Right atrium auricular region (tissue), 2 donors: ENCODE data around the gene MIOX. TPM values are rescaled to one million over a fixed set of nuclear protein-coding genes. Genes with fewer than 3 reads are reported as not detected.

Source experiments
- DNase-seq: peaks from one replicate; pipeline ENCODE4 v3.0.0-alpha.2; 2019; ENCODE audit warnings: low spot score
- H3K27ac ChIP-seq, 2 donors: fragments of 200-600 bp; sonication (generic); 1 replicate in 1 of 2; 2 replicates in 1 of 2; pipeline ENCODE4 v1.5.1; 2016 to 2019
- H3K27me3 ChIP-seq, 2 donors: fragments of 200-600 bp; sonication (generic); one replicate each; pipeline versions ENCODE4 v1.5.1 to v1.6.0; 2017 to 2019
- H3K36me3 ChIP-seq: fragments of 200-600 bp; sonication (generic); one replicate; pipeline ENCODE4 v1.5.1; 2016
- H3K4me1 ChIP-seq, 2 donors: fragments of 200-600 bp; sonication (generic); one replicate each; pipeline versions ENCODE4 v1.5.1 to v1.6.0; 2017 to 2019
- H3K4me3 ChIP-seq, 2 donors: fragments of 200-600 bp; sonication (generic); 1 replicate in 1 of 2; 2 replicates in 1 of 2; pipeline ENCODE4 v1.5.1; 2017 to 2019; ENCODE audit warnings: mild to moderate bottlenecking in 1 of 2, moderate library complexity in 1 of 2
- H3K9me3 ChIP-seq, 2 donors: fragments of 200-600 bp; sonication (generic); one replicate each; pipeline ENCODE4 v1.5.1; 2019
- total RNA-seq, 2 donors: library from RNA; depleted of rRNA; stranded (reverse); fragments of >200 nt; gene quantifications; one replicate each; pipeline ENCODE4 v1.1.0, GENCODE V29; 2016
- TF ChIP-seq, protein P1 (sequence below), 2 donors: fragments of 200-600 bp; sonication (generic); IDR thresholded peaks; one replicate each; pipeline ENCODE4 v1.5.1; 2019; ENCODE audit warnings: antibody characterized with exemption in 2 of 2

The MIOX gene
- total RNA-seq, 2 donors from 2014 or later = not detected

DNA sequence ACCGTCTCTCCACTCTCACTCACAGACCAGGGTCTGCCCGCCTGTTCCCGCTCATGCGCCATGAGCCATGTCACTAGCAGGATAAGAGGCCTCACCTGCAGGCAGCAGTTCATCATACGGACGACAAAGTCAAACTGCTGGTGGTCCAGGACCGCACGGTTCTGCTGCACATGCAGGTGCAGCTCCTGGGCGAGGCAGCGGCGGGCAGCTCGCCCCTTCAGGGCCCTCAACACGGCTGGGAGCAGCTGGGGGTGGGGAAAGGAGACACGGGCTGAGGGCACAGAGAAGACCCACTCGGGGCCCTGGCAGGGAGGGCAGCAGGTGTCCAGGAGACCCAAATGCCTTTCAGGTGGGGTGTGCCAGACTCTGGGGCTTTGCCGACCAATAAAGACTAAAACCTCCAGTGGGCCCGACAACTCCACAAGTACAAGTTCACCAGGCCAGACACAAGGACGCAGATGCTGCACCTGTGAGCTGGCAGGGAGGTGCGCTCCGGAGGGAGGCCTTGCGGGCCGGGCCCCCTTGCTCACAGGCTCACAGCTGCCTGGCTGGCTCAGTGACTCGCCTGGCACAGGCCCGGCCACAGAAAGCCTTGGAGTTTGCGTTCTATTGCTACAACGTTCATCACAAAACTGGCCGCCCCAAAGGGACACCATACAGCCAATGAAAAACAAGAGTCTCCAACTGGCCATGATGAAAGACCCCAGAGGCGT, 23.3 kb upstream of the MIOX start:
- TF ChIP-seq, protein P1, sequence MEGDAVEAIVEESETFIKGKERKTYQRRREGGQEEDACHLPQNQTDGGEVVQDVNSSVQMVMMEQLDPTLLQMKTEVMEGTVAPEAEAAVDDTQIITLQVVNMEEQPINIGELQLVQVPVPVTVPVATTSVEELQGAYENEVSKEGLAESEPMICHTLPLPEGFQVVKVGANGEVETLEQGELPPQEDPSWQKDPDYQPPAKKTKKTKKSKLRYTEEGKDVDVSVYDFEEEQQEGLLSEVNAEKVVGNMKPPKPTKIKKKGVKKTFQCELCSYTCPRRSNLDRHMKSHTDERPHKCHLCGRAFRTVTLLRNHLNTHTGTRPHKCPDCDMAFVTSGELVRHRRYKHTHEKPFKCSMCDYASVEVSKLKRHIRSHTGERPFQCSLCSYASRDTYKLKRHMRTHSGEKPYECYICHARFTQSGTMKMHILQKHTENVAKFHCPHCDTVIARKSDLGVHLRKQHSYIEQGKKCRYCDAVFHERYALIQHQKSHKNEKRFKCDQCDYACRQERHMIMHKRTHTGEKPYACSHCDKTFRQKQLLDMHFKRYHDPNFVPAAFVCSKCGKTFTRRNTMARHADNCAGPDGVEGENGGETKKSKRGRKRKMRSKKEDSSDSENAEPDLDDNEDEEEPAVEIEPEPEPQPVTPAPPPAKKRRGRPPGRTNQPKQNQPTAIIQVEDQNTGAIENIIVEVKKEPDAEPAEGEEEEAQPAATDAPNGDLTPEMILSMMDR (IDR thresholded peaks at IDR 0.05) = no peak
- no peaks in the 10 kb centered on the region for H3K9me3 ChIP-seq
- H3K4me1 ChIP-seq = peaks cover 0 to 3% of the 10 kb centered on the region in 2 donors
- no peaks in the 10 kb centered on the region for H3K27me3 ChIP-seq
- peaks cover 90% of the 10 kb centered on the region for H3K36me3 ChIP-seq
- no peak overlapping the region for H3K4me3 ChIP-seq
- no peak overlapping the region for H3K27ac ChIP-seq
- no peak for DNase-seq

DNA sequence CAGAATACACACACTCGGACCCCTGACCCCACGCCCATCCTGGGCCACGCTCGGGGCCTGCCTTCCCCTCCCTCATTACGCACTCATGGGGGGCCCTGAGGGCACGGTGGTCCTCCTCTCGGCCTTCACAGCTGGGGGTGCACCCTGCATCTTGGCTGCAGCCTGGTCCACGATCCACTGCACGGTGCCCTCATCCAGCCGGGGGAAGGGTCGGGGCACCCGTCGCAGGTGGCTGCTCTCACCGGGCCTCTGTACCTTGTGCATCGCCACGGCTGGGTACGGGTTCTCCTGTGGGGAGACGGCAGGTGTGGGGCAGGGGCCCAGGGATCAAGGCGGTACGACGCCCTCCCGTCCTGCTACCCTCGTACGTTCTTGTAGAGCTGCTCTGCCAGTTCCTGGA, 22.2 kb upstream of the MIOX start:
- no peak for DNase-seq
- Histone ChIP-seq H3K4me1 (peaks cover 0 to 13% of the 10 kb centered on the region in 2 donors), H3K4me3 (no peak overlapping the region), H3K27me3 (no peaks in the 10 kb centered on the region), H3K27ac (no peak overlapping the region), H3K36me3 (peaks cover 81% of the 10 kb centered on the region), H3K9me3 (no peaks in the 10 kb centered on the region)
- TF ChIP-seq, protein P1 (IDR thresholded peaks at IDR 0.05) = no peak

DNA sequence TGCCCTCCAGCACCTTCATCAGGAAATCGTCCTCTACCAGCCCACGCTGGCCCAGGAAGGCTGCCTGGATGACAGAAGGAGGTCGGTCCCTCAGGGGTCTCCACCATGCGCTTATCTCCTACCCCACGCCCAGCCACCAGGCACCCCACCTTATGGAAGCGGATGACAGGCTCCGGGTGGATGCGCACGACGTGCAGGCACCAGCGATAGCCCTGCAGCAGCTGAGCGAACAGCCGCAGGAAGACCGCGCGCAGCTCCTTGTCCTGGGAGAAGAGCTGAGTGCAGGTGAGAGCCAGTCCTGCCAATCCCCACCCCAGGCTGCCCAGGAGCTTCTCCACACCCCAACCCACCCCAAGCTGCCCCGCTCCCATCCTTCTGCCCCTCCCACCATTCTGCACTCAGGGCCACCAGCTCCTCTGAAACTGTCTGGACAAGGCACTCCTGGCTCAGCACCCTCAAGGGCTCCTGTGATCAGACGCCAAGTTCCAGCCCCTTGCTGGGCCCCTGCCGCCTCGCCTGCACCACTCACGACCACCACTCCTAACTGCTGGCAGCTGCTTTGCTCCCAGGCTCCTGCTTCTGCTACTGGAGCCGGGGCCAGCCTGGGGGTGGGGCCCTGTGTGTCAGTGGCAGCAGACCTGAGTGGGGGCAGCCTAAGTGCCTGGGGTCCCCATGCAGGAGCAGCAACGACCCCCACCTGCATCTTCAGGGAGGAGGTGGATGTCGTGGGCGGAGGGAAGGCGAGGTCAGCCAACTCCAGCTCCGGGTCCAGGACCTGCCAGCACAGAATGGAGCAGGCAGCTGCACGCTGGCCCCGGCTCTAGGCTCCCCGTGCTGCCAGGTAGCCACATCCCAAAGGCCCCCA, 21.4 kb upstream of the MIOX start:
- peaks cover 73% of the 10 kb centered on the region for H3K36me3 ChIP-seq
- no peaks in the 10 kb centered on the region for H3K9me3 ChIP-seq
- H3K4me1 ChIP-seq = peaks cover 0 to 22% of the 10 kb centered on the region in 2 donors
- H3K27ac ChIP-seq = no peak overlapping the region
- DNase-seq = no peak
- H3K27me3 ChIP-seq = no peaks in the 10 kb centered on the region
- TF ChIP-seq, protein P1 (IDR thresholded peaks at IDR 0.05) = no peak
- no peak overlapping the region for H3K4me3 ChIP-seq

DNA sequence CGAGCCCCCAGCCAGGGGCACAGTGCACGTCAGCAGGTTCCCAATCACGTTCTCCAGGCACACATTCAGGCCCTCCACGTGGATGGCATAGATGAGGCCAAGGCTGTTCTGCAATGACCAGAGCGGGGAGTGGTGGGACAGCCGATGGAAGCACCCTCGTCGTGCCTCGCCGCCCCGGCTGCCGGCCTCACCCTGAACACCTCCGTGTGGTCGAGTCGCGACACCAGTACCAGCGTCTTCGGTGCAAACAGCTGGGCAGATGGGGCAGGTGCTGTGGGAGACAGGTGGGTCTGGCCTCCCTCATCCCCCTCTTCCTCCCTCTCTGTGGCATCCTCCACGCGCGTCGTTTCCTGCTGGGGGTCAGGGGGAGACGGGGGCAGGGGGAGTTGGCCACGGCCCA, 19.3 kb upstream of the MIOX start:
- Histone ChIP-seq H3K36me3 (peaks cover 52% of the 10 kb centered on the region), H3K4me3 (no peak overlapping the region), H3K9me3 (no peaks in the 10 kb centered on the region), H3K4me1 (peaks cover 0 to 42% of the 10 kb centered on the region in 2 donors), H3K27ac (no peak overlapping the region), H3K27me3 (no peaks in the 10 kb centered on the region)
- TF ChIP-seq, protein P1 (IDR thresholded peaks at IDR 0.05) = no peak
- no peak for DNase-seq

DNA sequence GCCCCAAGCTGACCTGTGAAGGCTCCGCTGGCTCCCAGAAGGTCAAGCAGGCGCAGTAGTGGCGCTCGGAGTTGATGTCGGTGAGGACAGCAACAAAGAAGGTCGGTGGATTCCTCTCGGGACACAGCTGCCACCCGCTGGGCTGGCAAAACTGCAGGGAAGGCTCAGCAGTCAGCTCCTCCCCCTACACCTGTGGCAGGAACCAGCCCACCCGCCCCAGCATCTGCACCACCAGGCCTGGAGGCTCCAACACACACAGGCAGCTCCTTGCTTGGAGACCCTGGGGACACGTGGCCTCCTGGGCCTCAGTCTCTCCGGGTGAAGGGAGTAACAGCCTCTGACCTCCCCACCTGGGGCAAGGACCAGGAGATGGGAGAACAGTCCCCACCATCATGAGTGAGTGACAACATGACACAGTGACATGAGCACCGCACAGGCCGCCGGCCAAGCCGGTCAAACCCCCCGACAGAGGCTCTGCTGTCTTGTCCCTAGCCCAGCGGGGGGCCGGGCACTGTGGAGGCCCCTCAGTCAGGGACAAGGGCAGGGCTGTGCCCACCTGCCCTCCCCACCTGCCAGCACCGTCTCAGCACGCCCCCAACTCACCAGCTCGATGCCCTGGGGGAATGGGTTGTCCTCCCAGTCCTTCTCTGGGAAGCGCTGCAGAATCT, 18.8 kb upstream of the MIOX start:
- DNase-seq = no peak

More for the DNA sequence above, 18.8 kb upstream of the MIOX start:
- Histone ChIP-seq H3K4me1 (peaks cover 0 to 48% of the 10 kb centered on the region in 2 donors), H3K36me3 (peaks cover 46% of the 10 kb centered on the region), H3K27me3 (no peaks in the 10 kb centered on the region), H3K4me3 (no peak overlapping the region), H3K9me3 (no peaks in the 10 kb centered on the region), H3K27ac (no peak overlapping the region)
- TF ChIP-seq, protein P1 (IDR thresholded peaks at IDR 0.05) = no peak
